ENCODE measurements around the gene CYP2C8. TPM values are rescaled to one million over a fixed set of nuclear protein-coding genes. Genes with fewer than 3 reads are reported as not detected.
"Not testable (repeated sequence)": the region's sequence is repeated elsewhere in the genome, so short reads cannot be mapped to it uniquely, and the experiment has no call there.

The CYP2C8 gene
- total RNA-seq, result not detected in 2 replicates

DNA sequence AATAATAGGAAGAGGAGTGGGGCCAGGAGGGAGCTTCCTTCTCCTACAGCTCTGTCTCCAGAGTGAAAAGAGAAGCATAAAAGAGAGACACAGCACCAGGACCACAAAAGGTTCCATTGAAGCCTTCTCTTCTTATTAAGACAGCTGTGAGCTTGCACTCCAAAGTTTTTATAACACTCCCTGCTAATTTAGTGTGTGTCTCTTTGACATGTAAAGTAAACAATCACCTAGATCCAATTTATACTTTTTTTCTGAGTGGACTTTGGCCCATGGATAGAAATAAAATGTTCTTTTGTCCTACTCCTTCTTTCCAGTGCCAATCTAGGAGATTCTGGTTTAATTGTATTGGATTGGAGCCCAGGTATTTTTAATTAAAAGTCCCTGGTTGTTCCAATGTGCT, at the start of gene CYP2C8:
CYP2C8 (minus strand) TSS at position 212 of the 400 bp plus-strand sequence; CDS start at position 117, 95 bp downstream.
- no peak for DNase-seq (ENCODE audit: low read depth, low spot score)

DNA sequence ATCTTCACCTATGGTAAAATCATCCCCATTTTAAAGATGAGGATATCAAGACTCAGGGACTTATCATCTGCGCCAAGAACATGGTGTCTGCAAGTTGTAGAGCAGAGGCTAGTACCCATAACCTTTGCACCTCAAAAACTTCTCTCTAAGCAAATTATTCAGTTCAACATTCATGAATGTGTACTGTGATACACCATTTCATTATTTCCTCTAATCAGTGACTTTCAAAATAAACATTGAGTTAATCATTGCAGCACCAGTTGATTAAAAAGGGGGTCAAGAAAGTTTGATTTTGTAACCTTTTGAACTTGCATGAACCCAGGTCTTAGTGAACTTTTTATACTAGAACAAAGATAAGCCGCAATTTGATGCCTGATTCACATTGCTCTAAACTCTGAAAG, 47.6 kb upstream of the CYP2C8 start:
- DNase-seq (ENCODE audit: low read depth, low spot score), result no peak

GRCh38 chr10:95110823-95111222, 41.5 kb upstream of the CYP2C8 start:
- not testable (repeated sequence) for DNase-seq (ENCODE audit: low read depth, low spot score)

- no peak for DNase-seq (ENCODE audit: low read depth, low spot score)
Measured at GRCh38 chr10:95097805-95098204, 28.5 kb upstream of the CYP2C8 start.

- DNase-seq (ENCODE audit: low read depth, low spot score), result no peak
Measured at GRCh38 chr10:95096143-95096542, 26.8 kb upstream of the CYP2C8 start.

- DNase-seq (ENCODE audit: low read depth, low spot score), result not testable (repeated sequence)
Measured at GRCh38 chr10:95079626-95080025, 10.3 kb upstream of the CYP2C8 start.

DNA sequence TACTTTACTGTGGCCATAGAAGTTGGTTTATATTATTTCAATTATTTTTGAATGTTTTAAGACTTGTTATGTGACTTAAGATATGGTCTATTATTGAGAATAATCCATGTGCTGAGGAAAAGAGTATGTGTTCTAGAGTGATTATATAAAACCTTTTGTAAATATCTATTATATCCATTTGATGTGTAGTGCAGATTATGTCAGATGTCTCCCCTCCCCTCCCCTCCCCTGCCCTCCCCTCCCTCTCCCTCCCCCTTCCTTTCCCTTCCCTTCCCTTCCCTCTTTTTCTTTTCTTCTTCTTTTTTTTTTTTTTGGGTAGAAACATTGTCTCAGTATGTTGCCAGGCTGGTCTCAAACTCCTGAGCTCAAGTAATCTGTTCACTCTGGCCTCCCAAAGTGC, 8.3 kb upstream of the CYP2C8 start:
- no peak for DNase-seq (ENCODE audit: low read depth, low spot score)

GRCh38 chr10:95071107-95071660, 1.9 kb upstream of the CYP2C8 start:
- DNase-seq (ENCODE audit: low read depth, low spot score), result no peak

- not testable (repeated sequence) for DNase-seq (ENCODE audit: low read depth, low spot score)
Measured at GRCh38 chr10:95064125-95064524, 5.2 kb downstream of the CYP2C8 start.

GRCh38 chr10:95056744-95057363, 12.4 kb downstream of the CYP2C8 start:
- no peak for DNase-seq (ENCODE audit: low read depth, low spot score)

DNA sequence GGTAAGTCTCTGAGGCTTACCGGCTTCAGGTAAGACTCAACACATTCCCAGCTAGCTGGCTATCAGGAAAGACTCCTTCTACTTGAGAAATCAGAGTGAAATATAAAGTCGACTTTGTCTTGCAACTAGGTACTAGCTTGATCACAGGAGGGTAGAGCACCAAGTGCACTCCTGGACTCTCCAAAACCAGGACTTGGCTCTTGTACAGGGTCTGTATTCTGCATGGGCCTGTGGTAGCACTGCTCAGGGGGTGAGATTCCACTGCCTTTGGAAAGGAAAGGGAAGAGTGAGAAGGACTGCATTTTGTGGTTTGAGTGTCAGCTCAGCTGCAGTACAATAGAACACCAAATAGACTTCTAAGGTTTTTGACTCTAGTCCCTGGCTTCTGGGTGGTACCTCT, 19.4 kb downstream of the CYP2C8 start:
- DNase-seq (ENCODE audit: low read depth, low spot score), result no peak

DNA sequence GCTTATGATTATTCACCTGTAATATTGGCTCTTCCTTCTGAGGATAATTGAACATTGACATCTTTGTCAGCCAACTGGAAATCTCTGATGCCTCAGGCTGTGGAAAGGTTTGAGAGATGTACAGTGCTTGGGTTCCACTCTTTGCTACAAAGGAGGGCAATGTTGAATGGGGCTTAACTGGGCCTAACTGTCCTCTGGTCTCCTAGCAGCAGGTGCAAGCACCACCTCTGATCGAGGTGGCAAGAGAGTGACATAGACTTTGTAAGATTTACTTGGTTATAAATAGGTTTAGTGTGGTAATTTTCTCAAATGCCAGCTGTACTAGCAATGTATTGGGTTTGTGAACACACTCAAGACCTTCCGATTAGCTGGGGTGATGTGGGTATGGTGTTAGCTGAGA, 21.1 kb downstream of the CYP2C8 start:
- DNase-seq (ENCODE audit: low read depth, low spot score), result no peak

- no peak for DNase-seq (ENCODE audit: low read depth, low spot score)
Measured at GRCh38 chr10:95039281-95039680, 30.0 kb downstream of the CYP2C8 start.

DNA sequence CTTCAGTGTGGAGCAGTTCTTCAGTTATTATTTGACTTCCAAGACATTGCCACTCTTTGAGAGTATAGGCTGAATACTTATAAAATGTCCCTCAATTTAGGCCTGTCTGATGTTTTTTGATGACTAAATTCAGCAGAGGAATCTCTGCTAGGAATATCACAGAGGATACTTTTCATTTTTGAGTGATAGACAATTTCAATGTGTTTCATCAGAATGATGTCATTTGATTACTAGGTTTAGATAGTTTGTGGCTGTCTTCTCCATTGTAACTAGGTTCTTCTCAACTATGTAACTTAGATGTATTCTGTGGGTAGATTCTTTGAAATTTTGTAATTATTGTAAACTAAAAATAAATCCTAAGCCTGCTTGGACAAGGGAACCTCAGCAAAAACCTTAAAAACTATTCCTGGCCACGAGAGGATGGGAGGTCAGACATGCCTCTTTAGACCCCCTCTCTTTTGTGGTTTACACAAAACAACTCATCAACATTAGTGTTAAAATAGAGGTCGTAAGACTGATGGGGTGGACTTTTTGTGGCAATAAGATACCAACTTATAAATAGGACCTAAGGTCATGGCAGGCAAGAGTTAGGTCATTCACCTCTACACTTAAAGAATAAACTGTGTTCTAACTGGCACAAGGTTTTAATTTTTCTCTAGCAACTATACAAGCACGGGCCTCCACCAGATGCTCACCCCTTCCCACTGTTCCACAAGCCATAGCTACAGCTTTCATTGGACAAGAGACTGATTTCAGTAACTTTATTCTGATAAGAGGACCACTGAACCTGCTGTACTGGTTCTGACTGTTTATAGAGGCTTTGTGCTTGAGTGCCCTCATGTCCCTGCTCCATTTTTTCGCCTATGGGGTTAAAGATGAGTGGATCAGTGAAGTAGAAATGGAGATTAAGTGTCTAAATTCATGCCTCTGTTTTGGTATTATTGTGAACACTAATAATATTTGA, 33.7 kb downstream of the CYP2C8 start:
- DNase-seq (ENCODE audit: low read depth, low spot score), result no peak

- DNase-seq (ENCODE audit: low read depth, low spot score), result no peak
Measured at GRCh38 chr10:95034401-95034800, 34.9 kb downstream of the CYP2C8 start.

- DNase-seq (ENCODE audit: low read depth, low spot score), result no peak
Measured at GRCh38 chr10:95031656-95032055, 37.6 kb downstream of the CYP2C8 start.

- DNase-seq (ENCODE audit: low read depth, low spot score), result no peak
Measured at GRCh38 chr10:95026461-95026860, 42.8 kb downstream of the CYP2C8 start.

- DNase-seq (ENCODE audit: low read depth, low spot score), result no peak
Measured at GRCh38 chr10:94997741-94998174, 71.5 kb downstream of the CYP2C8 start.

GRCh38 chr10:94992811-94993210, 76.5 kb downstream of the CYP2C8 start:
- DNase-seq (ENCODE audit: low read depth, low spot score), result no peak

- no peak for DNase-seq (ENCODE audit: low read depth, low spot score)
Measured at GRCh38 chr10:94991243-94991888, 77.9 kb downstream of the CYP2C8 start.

- no peak for DNase-seq (ENCODE audit: low read depth, low spot score)
Measured at GRCh38 chr10:94989192-94989591, 80.1 kb downstream of the CYP2C8 start.

All from pulmonary artery endothelial cell (primary cell).